ENCODE data around the gene ATP13A3.
A peak's percentile ranks its signal among the peaks of the same experiment; 100 is the strongest.

ATP13A3 gene

GRCh38 chr3:194367992-194368841, 118.6 kb downstream of the ATP13A3 start:
- DNase-seq, result no peak

GRCh38 chr3:194365978-194366490, 120.8 kb downstream of the ATP13A3 start:
- no peak for DNase-seq

GRCh38 chr3:194365526-194365925, 121.3 kb downstream of the ATP13A3 start:
- no peak for DNase-seq

- DNase-seq, result peak; percentile 51
Observed at GRCh38 chr3:194364652-194365434, 122.0 kb downstream of the ATP13A3 start.

- no peak for DNase-seq
Observed at GRCh38 chr3:194364314-194364651, 122.5 kb downstream of the ATP13A3 start.

- DNase-seq, result no peak
Observed at GRCh38 chr3:194360568-194360967, 126.2 kb downstream of the ATP13A3 start.

GRCh38 chr3:194357681-194358080, 129.1 kb downstream of the ATP13A3 start:
- DNase-seq, result no peak

GRCh38 chr3:194355379-194355778, 131.4 kb downstream of the ATP13A3 start:
- no peak for DNase-seq

GRCh38 chr3:194354315-194354714, 132.5 kb downstream of the ATP13A3 start:
- no peak for DNase-seq

Measured in NCI-H1694 (cell line).